NCI-H1436 (cell line): Measurements from ENCODE around the gene ZFP91.

Experiments used
- DNase-seq: peaks from one replicate; lab custom pipeline; 2025; lab: John Stamatoyannopoulos, UW

The ZFP91 gene

GRCh38 chr11:58586998-58587397 lies 8.1 kb downstream of the ZFP91 start:
- no peak for DNase-seq

GRCh38 chr11:58591659-58592058 lies 12.8 kb downstream of the ZFP91 start:
- DNase-seq, result no peak

- DNase-seq, result peak; percentile 59
Observed at GRCh38 chr11:58592760-58593472, 14.1 kb downstream of the ZFP91 start.

- no peak for DNase-seq
Observed at GRCh38 chr11:58594826-58595225, 16.0 kb downstream of the ZFP91 start.

- DNase-seq, result no peak
Observed at GRCh38 chr11:58596621-58597020, 17.8 kb downstream of the ZFP91 start.

- no peak for DNase-seq
Observed at GRCh38 chr11:58597486-58598144, 18.8 kb downstream of the ZFP91 start.

- DNase-seq, result no peak
Observed at GRCh38 chr11:58600510-58600909, 21.6 kb downstream of the ZFP91 start.

GRCh38 chr11:58606930-58607714 lies 28.3 kb downstream of the ZFP91 start:
- DNase-seq, result no peak

- DNase-seq, result no peak
Observed at GRCh38 chr11:58608331-58608730, 29.5 kb downstream of the ZFP91 start.

- DNase-seq, result no peak
Observed at GRCh38 chr11:58609723-58610122, 30.9 kb downstream of the ZFP91 start.

GRCh38 chr11:58613228-58613627 lies 34.4 kb downstream of the ZFP91 start:
- no peak for DNase-seq

- no peak for DNase-seq
Observed at GRCh38 chr11:58615559-58615958, 36.7 kb downstream of the ZFP91 start.

GRCh38 chr11:58616594-58616993 lies 37.7 kb downstream of the ZFP91 start:
- DNase-seq, result no peak

GRCh38 chr11:58617976-58618557 lies 39.2 kb downstream of the ZFP91 start:
- DNase-seq, result no peak

- no peak for DNase-seq
Observed at GRCh38 chr11:58621586-58622262, 42.9 kb downstream of the ZFP91 start.

- no peak for DNase-seq
Observed at GRCh38 chr11:58622344-58622743, 43.5 kb downstream of the ZFP91 start, which contains the start of gene CNTF. Gene CNTF, plus strand, starts transcription at chr11:58622665. Its CDS starts 88 bp downstream, at chr11:58622753.

- DNase-seq, result no peak
Observed at GRCh38 chr11:58625086-58625485, 46.2 kb downstream of the ZFP91 start.

- no peak for DNase-seq
Observed at GRCh38 chr11:58625826-58626460, 47.1 kb downstream of the ZFP91 start.

- no peak for DNase-seq
Observed at GRCh38 chr11:58626934-58627483, 48.1 kb downstream of the ZFP91 start.

- DNase-seq, result no peak
Observed at GRCh38 chr11:58628446-58628845, 49.6 kb downstream of the ZFP91 start.

- DNase-seq, result peak; percentile 4
Observed at GRCh38 chr11:58629857-58630256, 51.0 kb downstream of the ZFP91 start.
